A549 (cell line): ENCODE data around the gene BCL2L11. TPM values are rescaled to one million over a fixed set of nuclear protein-coding genes. Genes with fewer than 3 reads are reported as not detected.

Source experiments
- ATAC-seq, 2 experiments: fragments of 200-7000 bp in 1 of 2; fragments of >200 bp in 1 of 2; cut with Nextera tagmentation in 1 of 2; cut with Tn5 transposase in 1 of 2; 3 replicates each; pipeline versions ENCODE4 v1.8.0 to v1.9.1; 2018 to 2020; ENCODE audit warnings: mild to moderate bottlenecking in 1 of 2, moderate library complexity in 1 of 2
- CTCF ChIA-PET: fragments of 300-600 bp; sonication (Branson Sonifier 250); formaldehyde crosslinking; extraction: SDS; loops from one replicate; lab custom pipeline; 2021; ENCODE audit warnings: antibody characterized with exemption, inconsistent platforms; lab: Yijun Ruan, JAX
- POLR2A ChIA-PET: fragments of 350-600 bp; formaldehyde crosslinking; extraction: SDS; loops from one replicate; lab custom pipeline; 2021; ENCODE audit warnings: antibody characterized with exemption, inconsistent platforms; lab: Yijun Ruan, JAX
- DNase-seq, 2 experiments: peaks; one replicate each; pipeline versions ENCODE4 v3.0.0 to v3.0.0-alpha.2; 2011 to 2016; ENCODE audit warnings: low read depth in 1 of 2, low spot score in 1 of 2
- FAIRE-seq: peaks from 2 replicates; lab custom pipeline; 2011; peaks lifted over from hg19 to GRCh38; lab: Jason Lieb, UNC
- H3K27ac ChIP-seq, 2 experiments: fragments of >200 bp; sonication (Bioruptor Twin); formaldehyde crosslinking; 3 replicates each; pipeline ENCODE4 v1.5.1; 2016 to 2017
- H3K4me1 ChIP-seq: fragments of >200 bp; sonication (Bioruptor Twin); formaldehyde crosslinking; 3 replicates; pipeline ENCODE4 v1.6.1; 2016
- H3K4me2 ChIP-seq: fragments of >200 bp; sonication (Bioruptor Twin); formaldehyde crosslinking; 3 replicates; pipeline ENCODE4 v1.6.1; 2016
- H3K4me3 ChIP-seq: fragments of >200 bp; sonication (Bioruptor Twin); formaldehyde crosslinking; 3 replicates; pipeline ENCODE4 v1.5.1; 2016
- H3K9me3 ChIP-seq: fragments of >200 bp; sonication (Bioruptor Twin); formaldehyde crosslinking; 3 replicates; pipeline ENCODE4 v1.6.1; 2016
- CHD4 ChIP-seq: fragments of 200-600 bp; sonication (generic); IDR thresholded peaks from 2 replicates; pipeline ENCODE4 v1.6.1; 2016; ENCODE audit warnings: antibody characterized with exemption, mild to moderate bottlenecking, borderline replicate concordance
- E2F6 ChIP-seq: IDR thresholded peaks from 2 replicates; pipeline ENCODE4 v1.6.1; 2012; ENCODE audit warnings: low read depth, borderline replicate concordance
- EHF ChIP-seq: fragments of 250-450 bp; sonication (Bioruptor Pico); IDR thresholded peaks from 2 replicates; pipeline ENCODE4 v1.5.0; 2020; ENCODE audit warnings: mild to moderate bottlenecking
- EHMT2 ChIP-seq: fragments of 200-600 bp; sonication (generic); IDR thresholded peaks from 2 replicates; pipeline ENCODE4 v1.6.1; 2016; ENCODE audit warnings: antibody characterized with exemption, low read depth, mild to moderate bottlenecking, moderate library complexity
- ELK1 ChIP-seq: fragments of 150-350 bp; IDR thresholded peaks from 2 replicates; pipeline ENCODE4 v1.6.1; 2014; ENCODE audit warnings: low read depth, mild to moderate bottlenecking, low read length
- ESRRA ChIP-seq: fragments of 150-350 bp; IDR thresholded peaks from 2 replicates; pipeline ENCODE4 v1.6.1; 2014; ENCODE audit warnings: mild to moderate bottlenecking, low read length, borderline replicate concordance
- FOSL2 ChIP-seq, 2 experiments: fragments of 450-650 bp in 1 of 2; fragments of >200 bp in 1 of 2; sonication (Bioruptor Twin) in 1 of 2; formaldehyde crosslinking; IDR thresholded peaks; 2 replicates each; pipeline versions ENCODE4 v1.5.0 to v1.6.1; 2016 to 2020; ENCODE audit warnings: mild to moderate bottlenecking in 1 of 2, moderate library complexity in 1 of 2
- HDAC2 ChIP-seq: fragments of 200-600 bp; sonication (generic); IDR thresholded peaks from 2 replicates; pipeline ENCODE4 v1.6.1; 2016
- HMGXB4 ChIP-seq: fragments of 250-450 bp; sonication (Bioruptor Pico); IDR thresholded peaks from 2 replicates; pipeline ENCODE4 v1.5.0; 2021; ENCODE audit warnings: mild to moderate bottlenecking, moderate library complexity, borderline replicate concordance
- HOXA7 ChIP-seq: fragments of 250-450 bp; sonication (Bioruptor Pico); IDR thresholded peaks from 2 replicates; pipeline ENCODE4 v1.5.0; 2020; ENCODE audit warnings: mild to moderate bottlenecking, moderate library complexity
- HOXB5 ChIP-seq: fragments of 250-450 bp; sonication (Bioruptor Pico); IDR thresholded peaks from 2 replicates; pipeline ENCODE4 v1.5.0; 2020; ENCODE audit warnings: mild to moderate bottlenecking, moderate library complexity
- JUN ChIP-seq, 2 experiments: fragments of >200 bp; sonication (Bioruptor Twin); formaldehyde crosslinking; IDR thresholded peaks; 2 replicates in 1 of 2; 3 replicates in 1 of 2; pipeline ENCODE4 v1.6.1; 2016 to 2017
- JUNB ChIP-seq: fragments of >200 bp; sonication (Bioruptor Twin); formaldehyde crosslinking; IDR thresholded peaks from 2 replicates; pipeline ENCODE4 v1.6.1; 2016
- KDM5A ChIP-seq: fragments of 200-600 bp; sonication (generic); IDR thresholded peaks from 2 replicates; pipeline ENCODE4 v1.6.1; 2016; ENCODE audit warnings: antibody characterized with exemption, mild to moderate bottlenecking
- MAFK ChIP-seq: fragments of 450-650 bp; IDR thresholded peaks from 2 replicates; pipeline ENCODE4 v1.6.1; 2014; ENCODE audit not compliant: partially characterized antibody
- RAD21 ChIP-seq, 2 experiments: fragments of >200 bp in 1 of 2; sonication (Bioruptor Twin) in 1 of 2; formaldehyde crosslinking in 1 of 2; IDR thresholded peaks in 1 of 2; conservative IDR thresholded peaks in 1 of 2; 2 replicates in 1 of 2; 3 replicates in 1 of 2; pipeline ENCODE4 v1.6.1; 2012 to 2018; ENCODE audit warnings: inconsistent platforms in 1 of 2
- TP53 ChIP-seq: fragments of 250-450 bp; sonication (Bioruptor Pico); IDR thresholded peaks from 2 replicates; pipeline ENCODE4 v1.5.0; 2021; ENCODE audit warnings: mild to moderate bottlenecking, moderate library complexity
- ZNF302 ChIP-seq: fragments of 250-450 bp; sonication (Bioruptor Pico); IDR thresholded peaks from 2 replicates; pipeline ENCODE4 v1.9.0; 2021; ENCODE audit warnings: inconsistent platforms, mild to moderate bottlenecking, moderate library complexity
- WGBS: methylation state at CpG from one replicate; pipeline ENCODE4 v1.1.6; 2017; ENCODE audit errors: missing lambda C conversion rate; 5-methylcytosine and 5-hydroxymethylcytosine counted together
- polyA plus RNA-seq, 4 experiments: library from polyadenylated mRNA; depleted of rRNA in 3 of 4; stranded (reverse); fragments of >200 nt; fragmentation: RNase III in 1 of 4; extraction: RNeasy Plus Mini Kit Qiagen cat#74134 plus additional on column Dnase treatment in 1 of 4; gene quantifications; 2 replicates in 3 of 4; 3 replicates in 1 of 4; pipeline ENCODE4 v1.2.3, GENCODE V29; 2011 to 2017

Gene BCL2L11
- polyA plus RNA-seq, 2 of the 4 experiments (the other 2 are of a cell fraction), result 7.4 to 14.5 TPM

GRCh38 chr2:111111101-111111755 is 9.5 kb upstream of the BCL2L11 start:
- ATAC-seq, result no peak
- POLR2A ChIA-PET, result no interaction called here

GRCh38 chr2:111113838-111114237 is 6.9 kb upstream of the BCL2L11 start:
- POLR2A ChIA-PET, result no interaction called here
- no peaks in the 10 kb centered on the region for H3K9me3 ChIP-seq
- H3K4me3 ChIP-seq, result no peak overlapping the region
- DNase-seq (no peak), ATAC-seq (no peak), FAIRE-seq (no peak)
- TF ChIP-seq MAFK, result peak; percentile 60
- no peak for TF ChIP-seq E2F6
- no peak for TF ChIP-seq HOXB5 (CRISPR knock-in tag)
- H3K4me2 ChIP-seq, result no peak overlapping the region
- peaks cover 7% of the 10 kb centered on the region; the same call in 2 of the 3 replicates for H3K4me1 ChIP-seq
- CTCF ChIA-PET, result interaction anchor here (0.7 to 2.8 kb wide), 3 partner anchors 10 to 829 kb away, joined by 3 to 7 read pairs (median 3); no protein-coding TSS in a partner anchor
- no peak overlapping the region for H3K27ac ChIP-seq
- WGBS, result 82% methylated on average over 1 of the region's 1 CpG

More at GRCh38 chr2:111111101-111111755, 9.5 kb upstream of the BCL2L11 start:
- no peak overlapping the region for H3K4me3 ChIP-seq
- TF ChIP-seq KDM5A (no peak), ESRRA (no peak), JUN (IDR thresholded peaks at IDR 0.05) (no peak), HDAC2 (no peak), TP53 (no peak), JUNB (no peak), FOSL2 (IDR thresholded peaks at IDR 0.05) (no peak), FOSL2 (CRISPR knock-in tag; IDR thresholded peaks at IDR 0.05) (no peak), HOXA7 (no peak), RAD21 (conservative IDR thresholded peaks at IDR 0.05 in 1 of 2, IDR thresholded peaks at IDR 0.05 in 1 of 2) (no peak), HMGXB4 (no peak), ZNF302 (CRISPR knock-in tag) (no peak)
- no peak overlapping the region for H3K4me2 ChIP-seq
- FAIRE-seq (no peak), DNase-seq (no peak)
- no peaks in the 10 kb centered on the region for H3K4me1 ChIP-seq
- H3K27ac ChIP-seq, result no peak overlapping the region
- no peaks in the 10 kb centered on the region for H3K9me3 ChIP-seq
- 64% methylated on average over 4 of the region's 4 CpGs for WGBS
- CTCF ChIA-PET, result no interaction called here

- Histone ChIP-seq H3K9me3 (no peaks in the 10 kb centered on the region), H3K4me1 (peaks cover 12% of the 10 kb centered on the region; the same call in 2 of the 3 replicates), H3K4me3 (no peak overlapping the region; the same call in 2 of the 3 replicates), H3K27ac (no peak overlapping the region), H3K4me2 (peak overlapping the region; percentile 99)
- FAIRE-seq, result no peak
- TF ChIP-seq EHF (CRISPR knock-in tag) (no peak), ESRRA (no peak), RAD21 (conservative IDR thresholded peaks at IDR 0.05 in 1 of 2, IDR thresholded peaks at IDR 0.05 in 1 of 2) (no peak), JUNB (no peak), CHD4 (no peak), EHMT2 (no peak), ELK1 (no peak), FOSL2 (IDR thresholded peaks at IDR 0.05) (no peak), FOSL2 (CRISPR knock-in tag; IDR thresholded peaks at IDR 0.05) (no peak)
- ChIA-PET CTCF (interaction anchor here (1.1 to 2.4 kb wide), 11 partner anchors 12 to 600 kb away, joined by 3 to 23 read pairs (median 6); no protein-coding TSS in a partner anchor), POLR2A (no interaction called here)
- ATAC-seq, result no peak
- DNase-seq, result no peak
- WGBS, result 35% methylated on average over 7 of the region's 7 CpGs
Measured at GRCh38 chr2:111116011-111116746, 4.5 kb upstream of the BCL2L11 start.
